Muscle of arm (tissue), 12 donors: Measurements from ENCODE around the gene HHAT. TPM values are rescaled to one million over a fixed set of nuclear protein-coding genes. Genes with fewer than 3 reads are reported as not detected.

Experiments used
- DNase-seq: peaks from one replicate; pipeline ENCODE4 v3.0.0-alpha.2; 2013
- polyA plus RNA-seq, 12 donors: library from polyadenylated mRNA; unstranded; fragments of 120-200 nt; gene quantifications; one replicate each; pipeline ENCODE4 v1.2.1, GENCODE V29; 2013; ENCODE audit not compliant: insufficient read length in 12 of 12

HHAT gene
- polyA plus RNA-seq, 12 donors: 3.7 to 6.0 (median 5.2) TPM; not detected in 1

DNA sequence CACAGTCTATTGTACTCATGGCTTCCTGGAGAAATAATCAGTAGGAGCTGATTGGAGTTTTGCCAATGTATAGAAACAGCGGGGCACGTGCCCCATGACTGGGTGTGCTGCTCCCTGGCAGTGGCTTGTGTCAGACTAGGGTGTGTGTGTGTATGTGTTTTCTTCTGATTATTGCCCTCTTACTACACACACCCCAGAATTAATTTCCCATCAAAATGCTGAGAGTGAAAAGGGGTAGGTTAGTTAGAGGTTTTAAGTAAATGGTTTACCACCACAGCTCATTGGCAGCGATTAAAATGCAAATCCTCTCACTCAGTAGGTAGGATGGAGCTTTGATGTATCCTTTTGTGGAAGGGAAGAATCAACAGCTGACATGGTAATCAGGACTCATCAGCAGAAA, 29.9 kb downstream of the HHAT start:
- no peak for DNase-seq

GRCh38 chr1:210359255-210359654, 30.6 kb downstream of the HHAT start:
- no peak for DNase-seq

DNA sequence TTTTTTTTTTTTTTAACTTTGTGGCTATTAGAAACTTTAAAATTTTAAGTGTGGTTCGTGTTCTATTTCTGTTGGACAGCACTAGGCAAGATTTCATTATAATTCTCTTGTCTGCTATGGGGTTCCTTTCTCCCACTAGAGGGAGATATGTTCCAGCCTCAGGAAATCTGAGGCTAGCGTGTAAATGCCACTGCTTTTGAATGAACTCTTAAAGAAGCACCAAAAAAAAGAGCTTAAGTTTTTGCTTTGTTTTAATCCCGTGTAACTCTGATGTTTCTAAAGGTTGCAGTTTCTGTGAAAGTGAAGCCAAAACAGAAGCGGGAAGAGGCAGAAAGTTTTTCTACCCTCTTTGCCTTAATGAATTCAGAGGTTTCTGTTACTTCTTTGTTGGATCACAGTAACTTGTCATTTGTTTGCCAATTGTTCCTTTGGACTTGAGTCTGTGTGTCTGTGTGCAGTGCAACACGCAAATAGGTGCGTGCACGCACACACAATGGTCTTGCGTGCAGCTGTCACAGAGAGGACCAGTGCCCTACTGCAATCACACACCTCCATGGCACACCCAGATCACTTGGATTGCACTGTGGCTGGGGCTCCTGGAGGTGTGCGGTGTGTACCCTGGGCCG, 32.3 kb downstream of the HHAT start:
- peak; percentile 48 for DNase-seq

- DNase-seq: no peak
Measured at GRCh38 chr1:210361665-210362064, 33.0 kb downstream of the HHAT start.

DNA sequence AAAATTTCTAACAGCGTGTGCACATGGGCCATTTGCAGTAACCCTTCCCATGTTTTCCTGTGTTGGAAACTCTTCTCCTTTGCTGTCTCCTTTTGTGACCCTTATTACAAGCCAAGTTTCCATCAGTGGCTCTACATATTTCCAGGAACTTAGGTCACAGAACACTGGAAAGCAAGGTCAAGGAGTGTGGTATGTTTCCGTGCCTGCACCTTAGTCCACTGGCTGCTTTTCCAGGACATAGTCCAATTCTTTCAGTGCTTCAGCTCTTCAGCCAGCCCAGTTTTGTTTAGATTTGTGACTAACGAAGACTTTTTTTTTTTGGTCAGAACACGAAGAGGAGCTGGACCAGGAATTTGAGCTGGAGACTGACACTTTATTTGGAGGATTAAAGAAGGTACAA, 33.8 kb downstream of the HHAT start:
- peak; percentile 34 for DNase-seq

GRCh38 chr1:210363119-210363518, 34.4 kb downstream of the HHAT start:
- no peak for DNase-seq

GRCh38 chr1:210364479-210364878, 35.8 kb downstream of the HHAT start:
- no peak for DNase-seq

DNA sequence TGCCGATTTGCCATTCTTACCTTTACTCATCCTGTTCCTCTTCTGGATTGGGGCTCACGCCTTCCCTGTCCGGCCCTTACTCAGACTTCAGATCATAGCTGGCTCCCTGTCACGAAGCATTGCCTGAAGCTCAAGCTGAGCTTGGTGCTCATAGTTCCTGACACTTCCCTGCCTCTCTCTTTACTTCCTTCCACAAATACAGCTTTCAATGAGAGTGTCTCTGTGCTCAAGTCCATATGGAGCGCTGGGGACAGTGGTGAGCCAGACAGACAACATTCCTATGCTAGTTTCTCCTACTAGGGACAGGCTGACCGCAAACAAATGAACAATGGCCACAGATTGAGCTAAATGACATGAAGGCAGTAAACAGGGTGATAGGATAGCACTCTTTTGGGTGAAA, 38.1 kb downstream of the HHAT start:
- no peak for DNase-seq

DNA sequence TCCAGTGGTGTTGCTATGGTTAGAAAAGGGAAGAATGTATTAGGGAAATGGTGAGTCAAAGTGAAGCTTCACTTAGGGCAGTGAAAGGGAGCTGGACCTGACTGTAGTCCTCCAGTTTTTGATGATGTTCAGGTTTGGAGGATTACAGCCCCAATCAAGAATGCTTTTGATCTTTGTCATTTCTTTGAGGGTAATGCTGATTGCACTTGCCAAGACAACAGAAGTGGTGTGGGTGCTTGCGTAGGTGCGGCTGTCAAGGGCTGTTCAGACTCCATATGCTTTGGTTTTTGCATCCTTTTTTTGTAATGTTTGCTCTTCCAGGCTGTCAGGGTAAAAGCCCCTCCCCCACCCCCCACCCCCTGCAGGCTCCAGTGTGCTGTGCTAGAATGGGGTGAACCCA, 38.9 kb downstream of the HHAT start:
- no peak for DNase-seq

DNA sequence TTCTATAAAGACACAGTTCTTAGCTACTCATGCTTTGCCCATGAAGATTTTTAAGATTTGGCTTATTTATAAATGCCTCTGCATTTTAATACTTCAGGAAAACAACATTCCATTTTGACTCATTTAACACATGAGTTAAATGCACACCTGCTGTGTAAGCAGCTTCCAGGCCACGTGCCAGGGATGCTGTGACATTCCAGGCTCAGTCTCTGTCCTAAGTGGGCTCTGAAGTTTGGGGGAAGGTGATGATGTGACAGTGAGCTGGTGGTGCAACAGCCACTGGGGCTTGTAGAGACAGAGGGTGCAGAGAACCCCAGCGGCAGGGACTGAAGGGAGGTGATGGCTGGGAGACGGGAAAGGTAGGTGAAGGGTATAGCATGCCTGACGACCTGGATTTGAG, 40.7 kb downstream of the HHAT start:
- no peak for DNase-seq

DNA sequence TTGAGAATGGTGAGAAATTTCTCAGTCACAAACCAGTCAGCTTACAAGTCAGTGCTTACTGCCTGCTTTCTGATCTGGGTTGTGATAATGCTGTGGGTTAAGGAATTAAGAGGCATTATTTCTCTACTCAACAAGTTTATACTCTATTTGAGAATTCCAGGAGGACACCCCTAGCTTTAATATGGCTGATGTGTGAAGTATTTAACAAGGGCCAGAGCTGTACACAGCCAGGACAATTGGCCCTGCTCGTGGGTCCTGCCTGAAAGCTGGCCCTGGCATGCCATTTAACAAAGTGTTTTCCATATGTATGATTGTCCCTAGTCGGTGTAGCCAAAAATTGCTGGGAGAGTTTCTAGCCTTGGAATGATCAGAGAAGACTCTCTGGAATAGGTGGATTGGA, 43.2 kb downstream of the HHAT start:
- no peak for DNase-seq

DNA sequence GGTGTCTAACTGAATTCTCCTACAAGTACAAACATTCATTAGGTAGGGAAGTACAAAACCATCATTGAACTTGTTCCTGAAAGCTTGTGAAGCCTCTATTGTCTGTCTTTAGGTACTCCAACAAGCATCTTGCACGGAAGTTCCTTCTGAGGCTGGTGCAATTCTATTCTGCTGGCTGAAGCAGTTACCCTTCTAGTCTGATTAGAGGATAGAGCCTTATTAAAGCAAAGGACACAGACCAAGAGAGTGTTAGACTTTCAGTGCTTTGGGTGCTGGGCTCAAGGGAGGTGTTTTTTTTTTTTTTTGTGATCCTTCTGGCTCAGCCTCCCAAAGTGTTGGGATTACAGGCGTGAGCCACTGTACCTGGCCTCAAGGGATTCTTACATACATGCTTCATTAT, 43.8 kb downstream of the HHAT start:
- DNase-seq: no peak

DNA sequence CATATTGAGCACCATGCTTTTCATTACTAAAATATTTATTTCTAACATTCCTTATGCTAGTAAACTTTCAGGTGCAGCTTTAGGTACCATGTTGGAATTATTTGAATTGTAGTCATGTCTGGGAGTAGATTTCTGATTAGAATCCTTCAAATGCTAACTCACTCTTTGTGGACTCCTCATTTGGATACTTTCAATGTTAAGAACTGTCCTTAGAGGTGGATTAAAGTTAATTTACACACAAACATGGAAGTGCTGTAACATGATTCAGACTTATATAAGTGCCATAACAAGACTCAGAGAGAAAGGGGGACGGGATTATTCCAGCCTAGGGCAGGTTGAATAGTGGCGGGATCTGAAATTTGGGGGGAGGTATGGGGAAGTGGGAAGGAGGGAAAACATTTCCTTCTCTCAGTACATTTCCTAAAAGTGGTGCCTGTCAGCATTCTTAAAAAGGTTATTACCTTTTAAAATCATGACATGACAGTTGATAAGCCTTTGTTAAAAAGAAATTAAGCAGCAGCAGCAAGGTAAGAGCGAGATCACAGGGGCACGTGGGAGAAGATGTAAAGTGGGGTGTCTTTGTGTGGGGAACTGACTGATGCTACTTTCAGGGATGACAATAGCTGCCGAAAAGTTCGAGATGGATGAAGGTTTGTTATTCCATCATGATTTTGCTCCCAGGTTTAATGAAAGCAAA, 44.4 kb downstream of the HHAT start:
- DNase-seq: no peak

- no peak for DNase-seq
Measured at GRCh38 chr1:210373628-210373877, 44.9 kb downstream of the HHAT start.

DNA sequence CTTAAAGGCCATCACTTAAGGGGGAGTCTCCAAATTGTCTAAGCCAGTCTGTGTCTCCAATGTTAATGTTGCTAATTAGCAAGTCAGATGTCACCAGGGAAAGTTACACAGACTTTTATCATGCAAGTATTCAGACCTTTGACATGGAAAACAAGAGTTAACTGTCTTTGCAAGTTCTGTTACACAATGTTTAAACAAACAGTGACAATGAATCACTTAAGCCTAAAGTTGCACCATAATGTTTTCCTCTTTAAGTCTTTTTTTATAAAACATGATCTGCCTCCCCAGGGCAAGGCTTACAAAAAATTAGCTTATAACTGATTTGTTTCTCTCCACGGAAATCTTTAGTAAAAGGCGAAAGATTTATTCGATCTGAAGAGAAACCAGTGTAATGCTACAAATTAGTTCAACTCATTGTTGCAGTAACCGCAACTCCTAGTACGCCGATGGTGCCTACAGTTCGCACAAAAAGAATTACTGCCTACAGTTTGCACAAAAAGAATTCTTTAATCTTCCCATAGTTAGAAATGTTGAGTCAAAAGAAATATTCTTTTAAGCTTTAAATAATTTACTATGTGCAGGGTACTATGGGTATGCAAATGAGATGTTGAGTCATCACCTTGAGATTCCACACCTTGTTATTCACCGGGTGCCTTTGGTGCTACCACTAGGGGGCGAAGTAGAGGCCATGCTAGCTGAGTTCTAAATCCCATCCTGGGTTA, 45.3 kb downstream of the HHAT start:
- DNase-seq: no peak

DNA sequence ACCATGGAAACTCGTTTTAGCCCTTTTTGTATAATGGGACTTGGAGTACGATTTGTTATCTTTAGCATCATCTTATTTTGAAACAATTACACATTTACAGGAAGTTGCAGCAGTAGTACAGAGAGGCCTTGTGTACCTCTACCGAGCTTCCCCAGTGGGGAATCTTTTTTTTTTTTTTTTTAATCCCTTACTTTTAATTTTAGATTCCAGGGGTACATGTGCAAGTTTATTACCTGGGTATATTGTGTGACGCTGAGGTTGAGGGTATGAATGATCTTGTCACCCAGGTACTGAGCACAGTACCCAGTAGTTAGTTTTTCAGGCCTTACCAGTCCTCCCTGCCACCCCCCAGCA, 45.9 kb downstream of the HHAT start:
- no peak for DNase-seq

- no peak for DNase-seq
Measured at GRCh38 chr1:210376836-210377372, 48.2 kb downstream of the HHAT start.

GRCh38 chr1:210377731-210378333, 49.1 kb downstream of the HHAT start:
- DNase-seq: no peak

GRCh38 chr1:210378736-210379135, 50.0 kb downstream of the HHAT start:
- no peak for DNase-seq

- DNase-seq: no peak
Measured at GRCh38 chr1:210381934-210382333, 53.2 kb downstream of the HHAT start.

DNA sequence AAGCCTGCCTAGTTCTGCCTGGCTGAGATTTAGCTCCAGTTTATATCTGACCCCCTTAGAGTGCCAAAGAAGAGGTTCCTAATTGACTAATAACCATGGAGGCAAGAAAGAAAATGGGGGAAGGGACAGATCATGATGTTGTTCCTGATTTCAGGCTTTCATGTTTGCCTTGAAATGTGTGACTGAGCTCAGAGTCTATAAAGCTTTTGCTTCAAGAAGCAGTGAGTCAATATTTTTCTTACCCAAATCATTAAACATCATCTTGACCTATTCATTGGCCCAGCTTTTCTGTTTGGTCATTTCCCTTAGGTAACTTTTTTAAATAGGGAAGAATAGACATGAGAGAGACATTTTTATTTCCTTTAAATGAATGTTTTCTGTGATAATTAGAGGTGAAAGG, 55.9 kb downstream of the HHAT start:
- no peak for DNase-seq

GRCh38 chr1:210385228-210385627, 56.5 kb downstream of the HHAT start:
- DNase-seq: no peak

GRCh38 chr1:210394281-210394821, 65.6 kb downstream of the HHAT start:
- no peak for DNase-seq
